Mucosa of stomach (tissue), 1 donor: Measurements from ENCODE around the gene FOXA1.

ENCODE experiments used
- H3K27me3 ChIP-seq: one replicate; pipeline ENCODE4 v1.7.0; 2013; ENCODE audit warnings: mild to moderate bottlenecking, low read length; ENCODE audit not compliant: control insufficient read depth, insufficient read depth
- H3K36me3 ChIP-seq: one replicate; pipeline ENCODE4 v1.7.0; 2013; ENCODE audit warnings: low read length; ENCODE audit not compliant: control insufficient read depth, insufficient read depth
- H3K4me1 ChIP-seq: one replicate; pipeline ENCODE4 v1.7.0; 2013; ENCODE audit warnings: mild to moderate bottlenecking, low read length; ENCODE audit not compliant: control insufficient read depth, insufficient read depth
- H3K4me3 ChIP-seq: one replicate; pipeline ENCODE4 v1.7.0; 2013; ENCODE audit warnings: low read length
- H3K9ac ChIP-seq: one replicate; pipeline ENCODE4 v1.7.0; 2013; ENCODE audit warnings: mild to moderate bottlenecking, low read length, moderate library complexity
- H3K9me3 ChIP-seq: one replicate; pipeline ENCODE4 v1.7.0; 2013; ENCODE audit warnings: mild to moderate bottlenecking, low read length, moderate library complexity; ENCODE audit not compliant: control insufficient read depth
- donor health status: Pancreatic carcinoma.

The FOXA1 gene

DNA sequence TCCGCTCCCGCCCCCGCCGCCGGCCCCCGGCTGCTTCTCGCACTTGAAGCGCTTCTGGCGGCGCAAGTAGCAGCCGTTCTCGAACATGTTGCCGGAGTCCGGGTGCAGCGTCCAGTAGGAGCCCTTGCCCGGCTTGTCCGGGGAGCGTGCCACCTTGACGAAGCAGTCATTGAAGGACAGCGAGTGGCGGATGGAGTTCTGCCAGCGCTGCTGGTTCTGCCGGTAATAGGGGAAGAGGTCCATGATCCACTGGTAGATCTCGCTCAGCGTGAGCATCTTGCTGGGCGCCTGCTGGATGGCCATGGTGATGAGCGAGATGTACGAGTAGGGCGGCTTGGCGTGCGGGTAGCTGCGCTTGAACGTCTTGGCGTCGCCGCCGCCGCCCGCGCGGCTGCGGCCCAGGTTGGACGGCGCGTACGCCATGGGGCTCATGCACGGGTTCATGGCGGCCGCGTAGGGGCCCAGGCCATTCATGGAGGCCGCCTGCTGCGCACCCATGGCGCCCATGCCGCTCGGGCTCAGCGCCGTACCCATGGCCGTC is 3.0 kb downstream of the FOXA1 start:
- H3K4me1 ChIP-seq, result peaks cover under 1% of the 10 kb centered on the region
- peaks cover 28% of the 10 kb centered on the region for H3K27me3 ChIP-seq
- H3K4me3 ChIP-seq, result peak overlapping the region; percentile 68
- H3K9me3 ChIP-seq, result no peaks in the 10 kb centered on the region
- no peaks in the 10 kb centered on the region for H3K36me3 ChIP-seq
- peak overlapping the region; percentile 95 for H3K9ac ChIP-seq

- no peaks in the 10 kb centered on the region for H3K4me1 ChIP-seq
Measured at GRCh38 chr14:37591311-37591940, 3.6 kb downstream of the FOXA1 start.

GRCh38 chr14:37590428-37591139 is 4.5 kb downstream of the FOXA1 start:
- H3K9ac ChIP-seq, result peak overlapping the region; percentile 95
- peak overlapping the region; percentile 76 for H3K4me3 ChIP-seq
- H3K9me3 ChIP-seq, result no peaks in the 10 kb centered on the region
- no peaks in the 10 kb centered on the region for H3K36me3 ChIP-seq
- H3K4me1 ChIP-seq, result peaks cover 6% of the 10 kb centered on the region
- peaks cover 27% of the 10 kb centered on the region for H3K27me3 ChIP-seq

More at GRCh38 chr14:37591311-37591940, 3.6 kb downstream of the FOXA1 start:
- H3K9me3 ChIP-seq, result no peaks in the 10 kb centered on the region
- peaks cover 28% of the 10 kb centered on the region for H3K27me3 ChIP-seq
- peak overlapping the region; percentile 95 for H3K9ac ChIP-seq
- H3K4me3 ChIP-seq, result peak overlapping the region; percentile 76
- H3K36me3 ChIP-seq, result no peaks in the 10 kb centered on the region

DNA sequence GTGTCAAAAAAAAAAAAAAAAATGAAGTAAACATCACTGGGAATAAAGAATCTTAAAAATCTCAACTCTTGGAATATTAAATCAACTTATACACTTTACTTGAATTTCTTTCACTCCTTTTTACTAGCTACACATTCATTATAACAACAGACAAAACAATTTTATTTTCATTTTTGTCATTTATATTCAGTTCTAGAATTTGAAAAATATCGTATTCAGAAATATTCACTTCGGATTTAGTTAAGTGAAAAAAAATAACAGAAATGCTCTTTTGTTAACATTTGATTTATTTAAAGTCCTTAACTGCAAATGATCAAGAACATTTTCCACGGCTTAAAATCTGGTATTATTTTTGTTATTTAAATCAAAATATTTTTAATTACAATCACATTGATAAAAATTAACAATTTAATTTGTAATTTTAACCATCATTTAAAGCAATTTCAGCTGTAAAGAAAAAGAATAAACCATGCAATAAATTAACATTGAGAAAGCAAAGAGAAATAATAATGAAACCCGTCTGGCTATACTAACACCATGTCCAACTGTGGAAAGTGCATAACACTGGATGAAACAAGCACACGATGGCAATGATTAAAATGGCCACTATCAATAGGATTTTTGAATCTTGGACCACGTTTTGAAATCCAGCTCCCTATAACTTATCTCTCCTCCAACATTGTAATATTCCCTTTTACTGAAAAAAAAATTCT is 5.2 kb downstream of the FOXA1 start:
- no peaks in the 10 kb centered on the region for H3K36me3 ChIP-seq
- H3K9ac ChIP-seq, result peak overlapping the region; percentile 97
- peaks cover 7% of the 10 kb centered on the region for H3K4me1 ChIP-seq
- H3K27me3 ChIP-seq, result peaks cover 34% of the 10 kb centered on the region
- peak overlapping the region; percentile 76 for H3K4me3 ChIP-seq
- no peaks in the 10 kb centered on the region for H3K9me3 ChIP-seq

DNA sequence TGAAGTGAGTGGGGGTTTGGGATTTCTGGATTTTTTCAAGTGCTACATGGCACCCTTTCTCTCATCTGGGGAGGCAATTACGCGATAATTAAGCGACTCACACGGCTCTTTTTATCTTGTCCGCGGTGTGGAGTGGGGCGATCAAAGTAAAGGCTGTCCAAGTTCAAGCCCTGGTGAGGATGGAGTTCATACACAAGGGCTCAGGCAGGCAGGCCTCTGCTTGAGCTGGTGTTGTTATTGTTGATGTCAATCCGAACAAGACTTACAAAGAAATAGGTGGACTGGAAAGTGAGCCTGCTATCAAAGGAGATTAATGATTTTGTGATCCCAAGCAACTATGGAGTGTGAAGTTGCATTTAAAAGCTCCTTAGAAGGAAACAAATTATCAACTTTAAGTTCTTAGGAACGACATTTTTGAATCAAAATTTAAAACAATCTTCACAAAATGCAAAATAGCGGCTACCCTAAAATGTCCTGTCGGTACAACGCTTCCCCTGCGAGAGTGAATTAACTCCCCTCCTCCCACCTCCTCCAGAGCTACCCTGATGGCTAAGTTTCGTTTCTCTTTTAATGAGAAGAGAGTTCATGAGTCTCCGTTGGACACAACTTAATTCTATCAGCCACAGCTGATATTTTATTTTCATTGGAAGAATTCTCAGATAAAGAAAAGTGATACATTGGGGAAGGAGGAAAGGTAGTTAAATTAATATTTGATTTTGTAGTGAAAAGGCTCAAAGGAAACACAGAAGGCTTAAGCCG is 5.9 kb downstream of the FOXA1 start:
- H3K9me3 ChIP-seq, result no peaks in the 10 kb centered on the region
- H3K36me3 ChIP-seq, result no peaks in the 10 kb centered on the region
- H3K27me3 ChIP-seq, result peaks cover 41% of the 10 kb centered on the region
- H3K4me3 ChIP-seq, result peak overlapping the region; percentile 1
- peaks cover 15% of the 10 kb centered on the region for H3K4me1 ChIP-seq
- H3K9ac ChIP-seq, result peak overlapping the region; percentile 97

GRCh38 chr14:37588667-37588955 is 6.4 kb downstream of the FOXA1 start:
- H3K4me1 ChIP-seq, result peaks cover 15% of the 10 kb centered on the region
- H3K9ac ChIP-seq, result peak overlapping the region; percentile 97
- H3K9me3 ChIP-seq, result no peaks in the 10 kb centered on the region
- no peaks in the 10 kb centered on the region for H3K36me3 ChIP-seq
- peaks cover 46% of the 10 kb centered on the region for H3K27me3 ChIP-seq
- peak overlapping the region; percentile 1 for H3K4me3 ChIP-seq

DNA sequence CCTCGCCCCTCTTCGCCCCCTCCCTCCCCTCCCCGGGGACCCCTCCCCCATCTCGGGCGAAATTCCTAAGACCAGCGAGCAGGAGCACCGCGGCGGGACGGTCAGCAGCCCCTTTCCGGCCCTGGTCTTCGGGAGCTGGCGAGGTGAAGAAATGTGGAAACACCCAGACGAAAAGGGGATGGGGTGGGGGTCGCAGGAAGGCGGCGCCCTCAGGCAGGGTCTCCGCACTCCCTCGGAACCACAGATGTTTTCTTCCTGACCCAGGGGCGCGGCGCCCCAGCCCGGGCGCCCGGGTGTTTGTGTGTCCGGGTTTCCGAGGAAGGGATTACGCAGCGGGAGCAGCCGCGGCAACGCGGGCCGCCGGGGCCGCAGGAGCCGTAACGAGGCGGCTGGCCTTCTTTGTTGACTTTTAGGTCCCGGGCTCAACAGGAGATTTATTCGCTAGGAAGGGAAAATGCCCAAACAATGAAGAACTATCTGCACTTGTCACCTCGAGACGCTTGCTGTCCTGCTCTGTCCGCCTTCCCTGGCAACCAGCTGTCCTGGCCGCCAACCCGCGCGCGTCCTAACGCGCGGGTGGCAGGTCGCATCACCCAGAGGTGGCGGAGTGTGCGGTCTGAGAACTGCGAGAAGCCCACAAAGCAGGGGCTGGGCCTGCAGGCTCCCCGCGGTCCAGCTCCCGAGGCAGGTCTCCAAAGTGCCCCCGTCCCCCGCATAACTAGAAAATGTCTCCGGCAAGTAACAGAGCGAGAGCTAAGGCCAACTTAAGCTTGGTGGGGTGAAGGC is 7.0 kb downstream of the FOXA1 start:
- peak overlapping the region; percentile 97 for H3K9ac ChIP-seq
- H3K4me3 ChIP-seq, result peak overlapping the region; percentile 1
- peaks cover 51% of the 10 kb centered on the region for H3K27me3 ChIP-seq
- no peaks in the 10 kb centered on the region for H3K9me3 ChIP-seq
- peaks cover 15% of the 10 kb centered on the region for H3K4me1 ChIP-seq
- no peaks in the 10 kb centered on the region for H3K36me3 ChIP-seq

DNA sequence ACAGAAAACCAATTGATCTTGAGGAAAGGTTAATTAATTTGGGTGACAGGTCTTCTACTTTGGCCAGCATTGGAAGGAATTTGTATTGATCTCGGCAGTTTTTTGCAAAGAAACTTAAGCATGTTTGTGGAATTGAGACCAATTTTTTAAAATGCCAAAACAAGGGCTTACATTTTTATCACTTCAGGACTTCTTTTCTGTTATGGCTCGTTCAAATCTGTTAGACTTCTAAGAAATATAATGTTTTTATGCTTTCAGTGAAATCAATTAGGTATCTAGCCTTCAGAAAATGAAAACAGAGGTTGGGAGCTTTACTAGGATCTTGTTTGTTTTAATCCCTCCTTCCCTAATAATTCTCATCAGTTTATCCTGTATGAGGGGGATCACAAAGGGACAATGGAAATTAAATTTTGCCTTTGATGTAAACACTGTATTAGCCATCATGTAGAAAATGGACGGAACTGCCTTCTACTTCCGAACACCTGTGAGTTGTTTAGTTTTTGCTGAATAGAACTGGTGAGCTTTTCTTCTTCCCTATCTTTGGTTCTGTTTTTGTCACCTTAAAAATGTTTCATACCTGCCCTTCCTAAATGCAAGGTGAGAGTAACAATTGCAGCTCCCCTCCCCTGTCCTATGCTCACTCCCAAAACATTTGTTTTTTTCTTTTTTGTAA is 7.8 kb downstream of the FOXA1 start:
- peak overlapping the region; percentile 97 for H3K9ac ChIP-seq
- H3K9me3 ChIP-seq, result no peaks in the 10 kb centered on the region
- peak overlapping the region; percentile 1 for H3K4me3 ChIP-seq
- H3K36me3 ChIP-seq, result no peaks in the 10 kb centered on the region
- H3K4me1 ChIP-seq, result peaks cover 15% of the 10 kb centered on the region
- peaks cover 44% of the 10 kb centered on the region for H3K27me3 ChIP-seq

DNA sequence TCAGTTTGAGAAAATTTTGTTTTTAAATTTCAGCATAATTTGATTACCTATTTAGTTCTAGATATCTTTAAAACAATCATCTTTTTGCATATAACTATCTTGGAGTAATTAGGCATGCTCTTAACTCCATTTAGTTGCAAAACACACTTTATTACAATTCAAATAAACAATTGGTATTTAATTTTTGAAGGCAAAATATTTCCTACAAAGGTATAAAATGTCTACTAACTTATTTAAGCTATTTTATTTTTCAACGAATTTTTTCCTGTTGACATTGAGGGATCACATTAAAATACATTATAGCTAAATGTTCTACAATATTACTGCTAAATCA is 8.3 kb downstream of the FOXA1 start:
- Histone ChIP-seq H3K36me3 (no peaks in the 10 kb centered on the region), H3K4me1 (peaks cover 15% of the 10 kb centered on the region), H3K9me3 (no peaks in the 10 kb centered on the region), H3K27me3 (peaks cover 40% of the 10 kb centered on the region), H3K4me3 (peak overlapping the region; percentile 14), H3K9ac (peak overlapping the region; percentile 97)

- Histone ChIP-seq H3K4me1 (peaks cover 15% of the 10 kb centered on the region), H3K27me3 (peaks cover 36% of the 10 kb centered on the region), H3K4me3 (peak overlapping the region; percentile 14), H3K36me3 (no peaks in the 10 kb centered on the region), H3K9me3 (no peaks in the 10 kb centered on the region), H3K9ac (peak overlapping the region; percentile 97)
Measured at GRCh38 chr14:37585971-37586796, 8.9 kb downstream of the FOXA1 start.
